HG03175 (cell line): ENCODE results near the gene LDHD.

Experiments used
- ATAC-seq: cut with Tn5 transposase; IDR thresholded peaks from one replicate; pipeline ENCODE4 v1.9.1; 2021; ENCODE audit warnings: mild to moderate bottlenecking, moderate library complexity; ENCODE audit not compliant: unreplicated experiment

The LDHD gene

DNA sequence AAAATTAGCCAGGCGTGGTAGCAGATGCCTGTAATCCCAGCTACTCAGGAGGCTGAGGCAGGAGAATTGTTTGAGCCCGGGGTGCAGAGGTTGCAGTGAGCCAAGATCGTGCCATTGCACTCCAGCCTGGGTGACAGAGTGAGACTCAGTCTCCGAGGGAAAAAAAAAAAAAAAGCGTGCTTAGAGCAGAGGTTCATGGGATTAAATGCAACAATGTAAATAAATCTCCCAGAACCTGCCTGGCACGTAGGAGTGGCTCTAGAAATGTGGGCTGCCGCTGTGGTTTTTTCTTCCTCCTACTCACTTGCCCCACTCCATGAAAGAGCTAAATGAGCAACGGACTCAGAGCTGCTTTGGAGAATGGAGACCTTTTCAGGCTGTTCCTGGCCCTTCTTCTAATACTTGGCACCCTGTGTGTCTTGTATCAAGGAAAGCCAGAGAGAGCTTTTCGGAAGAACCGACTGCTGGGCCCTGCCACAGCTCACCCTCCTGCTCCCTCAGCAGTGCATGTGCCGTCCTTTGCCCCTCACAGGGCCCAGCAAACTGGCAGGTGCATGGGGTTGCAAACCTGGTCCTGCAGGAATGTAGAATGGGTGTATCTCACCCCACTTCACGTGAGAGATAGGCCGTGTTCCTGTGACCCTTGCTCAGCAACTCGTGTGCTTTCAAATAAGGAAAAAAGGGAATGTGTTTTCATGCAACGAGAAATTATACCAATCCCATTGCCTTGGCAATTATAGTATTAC, 52.0 kb downstream of the LDHD start:
- ATAC-seq = no peak

- ATAC-seq = no peak
Observed at GRCh38 chr16:75063549-75064088, 53.0 kb downstream of the LDHD start.

GRCh38 chr16:75062976-75063346, 53.6 kb downstream of the LDHD start:
- no peak for ATAC-seq

DNA sequence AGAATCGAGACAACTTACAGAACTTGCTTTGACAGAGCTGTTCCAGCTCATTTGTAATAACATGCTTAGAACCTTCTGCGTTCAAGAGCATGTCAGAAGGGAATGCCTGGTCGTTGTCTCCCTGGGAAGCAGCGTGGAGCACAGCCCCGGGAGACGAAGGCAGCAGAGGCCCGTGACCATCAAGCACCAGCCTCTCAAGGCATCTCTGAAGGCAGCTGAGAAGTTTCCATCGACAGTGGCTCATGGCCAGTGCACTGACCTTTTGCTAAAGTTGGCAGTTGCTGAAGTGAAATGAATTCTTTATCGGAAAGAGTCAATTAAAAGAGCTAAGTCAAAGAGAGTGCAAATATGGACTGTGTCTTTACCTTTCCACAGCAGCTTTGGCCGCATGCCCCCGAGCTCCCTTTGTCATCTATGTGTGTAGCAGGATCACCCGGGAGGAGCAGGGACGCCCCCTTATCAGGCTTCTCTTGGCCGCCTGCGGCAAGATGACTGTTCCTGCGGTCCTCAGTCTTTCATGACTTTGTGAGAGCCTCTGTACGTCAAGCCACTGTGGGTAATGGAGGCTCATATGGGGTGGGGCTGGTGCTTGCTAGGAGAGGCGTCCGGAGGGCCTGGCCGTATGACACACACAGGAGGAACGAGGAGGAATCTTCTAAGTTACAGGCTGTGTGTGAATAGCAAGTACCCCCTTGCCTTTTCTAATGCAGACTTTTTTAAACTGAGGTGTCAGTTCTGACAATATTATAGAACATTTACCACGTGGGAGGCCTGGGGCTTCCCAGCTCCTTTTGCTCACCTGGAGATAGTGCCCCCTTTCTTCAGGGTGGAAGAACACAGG, 54.2 kb downstream of the LDHD start:
- ATAC-seq = no peak
